GM23338 (cell line): ENCODE measurements around the gene LRRC52. TPM values are rescaled to one million over a fixed set of nuclear protein-coding genes. Genes with fewer than 3 reads are reported as not detected.

Source experiments
- ATAC-seq: fragments of 200-7000 bp; cut with Tn5 transposase; 3 replicates; pipeline ENCODE4 v1.9.1; 2020
- DNase-seq: peaks from one replicate; pipeline ENCODE4 v3.0.0-alpha.2; 2015; ENCODE audit warnings: low spot score
- H2AFZ ChIP-seq: fragments of 200-600 bp; sonication (generic); 2 replicates; pipeline ENCODE4 v1.8.0; 2016; ENCODE audit warnings: antibody characterized with exemption, mild to moderate bottlenecking, moderate library complexity
- H3F3A ChIP-seq: fragments of 200-600 bp; sonication (generic); replicated peaks from 2 replicates; pipeline ENCODE4 v1.8.0; 2017; ENCODE audit warnings: antibody characterized with exemption, mixed run types, low read depth
- H3K27ac ChIP-seq: fragments of 200-600 bp; sonication (generic); 2 replicates; pipeline ENCODE4 v1.6.1; 2016; ENCODE audit warnings: low read depth
- H3K27me3 ChIP-seq: fragments of 200-600 bp; sonication (generic); 2 replicates; pipeline ENCODE4 v1.8.0; 2016; ENCODE audit warnings: mild to moderate bottlenecking, mixed run types, moderate library complexity; ENCODE audit not compliant: insufficient read depth
- H3K36me3 ChIP-seq: fragments of 200-600 bp; sonication (generic); 2 replicates; pipeline ENCODE4 v1.8.0; 2016; ENCODE audit warnings: mild to moderate bottlenecking; ENCODE audit not compliant: insufficient read depth
- H3K4me1 ChIP-seq: fragments of 200-600 bp; sonication (generic); 2 replicates; pipeline ENCODE4 v1.8.0; 2016; ENCODE audit warnings: mild to moderate bottlenecking, moderate library complexity; ENCODE audit not compliant: insufficient read depth
- H3K4me2 ChIP-seq: fragments of 200-600 bp; sonication (generic); 2 replicates; pipeline ENCODE4 v1.7.1; 2017; ENCODE audit warnings: mixed run types
- H3K4me3 ChIP-seq: fragments of 200-600 bp; sonication (generic); 2 replicates; pipeline ENCODE4 v1.6.1; 2016; ENCODE audit warnings: mixed run types
- H3K79me2 ChIP-seq: fragments of 200-600 bp; sonication (generic); replicated peaks from 2 replicates; pipeline ENCODE4 v1.8.0; 2017; ENCODE audit warnings: mild to moderate bottlenecking; ENCODE audit not compliant: insufficient read depth
- H3K9me2 ChIP-seq: fragments of 200-600 bp; sonication (generic); 2 replicates; pipeline ENCODE4 v1.8.0; 2017; ENCODE audit not compliant: insufficient read depth
- H4K20me1 ChIP-seq: fragments of 200-600 bp; sonication (generic); replicated peaks from 2 replicates; pipeline ENCODE4 v1.8.0; 2017; ENCODE audit warnings: mild to moderate bottlenecking; ENCODE audit not compliant: insufficient read depth
- H3K27ac Mint-ChIP-seq: 2 replicates; pipeline ENCODE4 v1.8.0; 2020; ENCODE audit warnings: inconsistent platforms, mild to moderate bottlenecking, moderate library complexity, mixed read lengths
- H3K27me3 Mint-ChIP-seq: 3 replicates; pipeline ENCODE4 v1.8.0; 2022; ENCODE audit warnings: low read depth, mild to moderate bottlenecking, moderate library complexity, mixed read lengths, inconsistent platforms; ENCODE audit not compliant: insufficient read depth, poor library complexity
- H3K36me3 Mint-ChIP-seq: 3 replicates; pipeline ENCODE4 v1.8.0; 2021; ENCODE audit warnings: low read depth, mild to moderate bottlenecking, inconsistent platforms, moderate library complexity, mixed read lengths
- H3K4me1 Mint-ChIP-seq: 3 replicates; pipeline ENCODE4 v1.8.0; 2020; ENCODE audit warnings: mild to moderate bottlenecking, inconsistent platforms, mixed read lengths
- H3K4me3 Mint-ChIP-seq: 3 replicates; pipeline ENCODE4 v1.8.0; 2021; ENCODE audit warnings: moderate library complexity, mild to moderate bottlenecking, inconsistent platforms, mixed read lengths
- H3K9me3 Mint-ChIP-seq: 3 replicates; pipeline ENCODE4 v1.8.0; 2020; ENCODE audit warnings: moderate library complexity, mild to moderate bottlenecking, inconsistent platforms, mixed read lengths
- CREB1 ChIP-seq: fragments of 250-450 bp; sonication (Bioruptor Pico); IDR thresholded peaks from 2 replicates; pipeline ENCODE4 v1.5.0; 2020; ENCODE audit warnings: low read depth, mild to moderate bottlenecking, moderate library complexity
- CTCF ChIP-seq, 2 experiments: fragments of 200-600 bp in 1 of 2; sonication (generic) in 1 of 2; conservative IDR thresholded peaks; 2 replicates each; pipeline versions ENCODE4 v1.5.1 to v1.6.1; 2016 to 2017; ENCODE audit warnings: antibody characterized with exemption in 2 of 2, low read depth in 2 of 2, mild to moderate bottlenecking in 2 of 2, moderate library complexity in 1 of 2
- JUNB ChIP-seq: IDR thresholded peaks from one replicate; pipeline ENCODE4 v1.6.1; 2016; ENCODE audit warnings: antibody characterized with exemption; ENCODE audit not compliant: unreplicated experiment
- NANOG ChIP-seq: IDR thresholded peaks from 2 replicates; pipeline ENCODE4 v1.6.1; 2016; ENCODE audit warnings: antibody characterized with exemption, borderline replicate concordance
- POLR2AphosphoS5 ChIP-seq: IDR thresholded peaks from 2 replicates; pipeline ENCODE4 v1.6.1; 2016; ENCODE audit warnings: antibody characterized with exemption, low read depth
- STAT1 ChIP-seq: IDR thresholded peaks from one replicate; pipeline ENCODE4 v1.6.1; 2016; ENCODE audit warnings: antibody characterized with exemption; ENCODE audit not compliant: unreplicated experiment
- ZNF114 ChIP-seq: fragments of 250-450 bp; sonication (Bioruptor Pico); IDR thresholded peaks from 2 replicates; pipeline ENCODE4 v1.5.0; 2020; ENCODE audit warnings: mild to moderate bottlenecking, moderate library complexity
- ZNF331 ChIP-seq: fragments of 250-450 bp; sonication (Bioruptor Pico); IDR thresholded peaks from 2 replicates; pipeline ENCODE4 v1.5.0; 2020; ENCODE audit warnings: low read depth, mild to moderate bottlenecking, moderate library complexity
- polyA plus RNA-seq: library from polyadenylated mRNA; unstranded; fragments of >200 nt; fragmentation: Nextera tagmentation; extraction: Ambion mirVana; gene quantifications from 2 replicates; pipeline ENCODE4 v1.2.1, GENCODE V29; 2016
- total RNA-seq: library from RNA; depleted of rRNA; stranded (reverse); fragments of >200 nt; shearing (Covaris generic); gene quantifications from 2 replicates; pipeline ENCODE4 v1.2.3, GENCODE V29; 2014
- TF ChIP-seq, protein P1 (sequence below): IDR thresholded peaks from one replicate; pipeline ENCODE4 v1.6.1; 2018; ENCODE audit warnings: antibody characterized with exemption; ENCODE audit not compliant: unreplicated experiment
- TF ChIP-seq, protein P2 (sequence below): fragments of 250-450 bp; sonication (Bioruptor Pico); IDR thresholded peaks from 2 replicates; pipeline ENCODE4 v1.5.0; 2020; ENCODE audit warnings: mild to moderate bottlenecking, moderate library complexity
- TF ChIP-seq, protein P3 (sequence below): IDR thresholded peaks from 2 replicates; pipeline ENCODE4 v1.6.1; 2016; ENCODE audit warnings: antibody characterized with exemption

Gene LRRC52
- total and polyA plus RNA-seq, 2 experiments from 2014 or later, result not detected

- no peak for TF ChIP-seq ZNF114
- TF ChIP-seq, protein P1, sequence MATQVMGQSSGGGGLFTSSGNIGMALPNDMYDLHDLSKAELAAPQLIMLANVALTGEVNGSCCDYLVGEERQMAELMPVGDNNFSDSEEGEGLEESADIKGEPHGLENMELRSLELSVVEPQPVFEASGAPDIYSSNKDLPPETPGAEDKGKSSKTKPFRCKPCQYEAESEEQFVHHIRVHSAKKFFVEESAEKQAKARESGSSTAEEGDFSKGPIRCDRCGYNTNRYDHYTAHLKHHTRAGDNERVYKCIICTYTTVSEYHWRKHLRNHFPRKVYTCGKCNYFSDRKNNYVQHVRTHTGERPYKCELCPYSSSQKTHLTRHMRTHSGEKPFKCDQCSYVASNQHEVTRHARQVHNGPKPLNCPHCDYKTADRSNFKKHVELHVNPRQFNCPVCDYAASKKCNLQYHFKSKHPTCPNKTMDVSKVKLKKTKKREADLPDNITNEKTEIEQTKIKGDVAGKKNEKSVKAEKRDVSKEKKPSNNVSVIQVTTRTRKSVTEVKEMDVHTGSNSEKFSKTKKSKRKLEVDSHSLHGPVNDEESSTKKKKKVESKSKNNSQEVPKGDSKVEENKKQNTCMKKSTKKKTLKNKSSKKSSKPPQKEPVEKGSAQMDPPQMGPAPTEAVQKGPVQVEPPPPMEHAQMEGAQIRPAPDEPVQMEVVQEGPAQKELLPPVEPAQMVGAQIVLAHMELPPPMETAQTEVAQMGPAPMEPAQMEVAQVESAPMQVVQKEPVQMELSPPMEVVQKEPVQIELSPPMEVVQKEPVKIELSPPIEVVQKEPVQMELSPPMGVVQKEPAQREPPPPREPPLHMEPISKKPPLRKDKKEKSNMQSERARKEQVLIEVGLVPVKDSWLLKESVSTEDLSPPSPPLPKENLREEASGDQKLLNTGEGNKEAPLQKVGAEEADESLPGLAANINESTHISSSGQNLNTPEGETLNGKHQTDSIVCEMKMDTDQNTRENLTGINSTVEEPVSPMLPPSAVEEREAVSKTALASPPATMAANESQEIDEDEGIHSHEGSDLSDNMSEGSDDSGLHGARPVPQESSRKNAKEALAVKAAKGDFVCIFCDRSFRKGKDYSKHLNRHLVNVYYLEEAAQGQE, result no peak
Observed at GRCh38 chr1:165524639-165525285, 19.0 kb upstream of the LRRC52 start (continued).

DNA sequence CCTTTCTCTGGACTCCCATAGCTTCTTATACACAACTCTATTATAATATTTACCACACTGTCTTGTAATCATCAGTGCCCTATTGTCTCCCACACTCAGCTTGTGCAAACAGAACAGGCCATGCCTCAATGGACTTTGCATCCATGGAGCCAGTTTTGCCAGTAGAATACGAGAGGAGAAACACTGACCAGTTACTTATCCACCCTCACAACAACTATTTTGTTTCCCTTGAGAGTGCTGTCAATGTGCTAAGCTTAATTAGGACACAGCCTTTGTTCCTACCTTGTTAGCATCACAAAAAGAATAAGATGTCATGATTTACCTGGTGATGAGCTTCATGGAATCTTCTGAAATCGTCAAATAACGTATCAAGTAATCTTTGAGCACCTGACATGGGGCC, 18.1 kb upstream of the LRRC52 start:
- Histone ChIP-seq H3K4me3 (no peak overlapping the region), H3K79me2 (no peaks in the 10 kb centered on the region), H3F3A (no peaks in the 10 kb centered on the region), H3K4me2 (no peak overlapping the region), H3K4me1 (peaks cover 10% of the 10 kb centered on the region; the same call in 1 of the 2 replicates), H3K27me3 (no peaks in the 10 kb centered on the region), H4K20me1 (no peaks in the 10 kb centered on the region), H2AFZ (no peak overlapping the region), H3K36me3 (no peaks in the 10 kb centered on the region), H3K27ac (no peak overlapping the region), H3K9me2 (peaks cover 10% of the 10 kb centered on the region; the same call in 1 of the 2 replicates)
- no peaks in the 10 kb centered on the region for H3K27me3 Mint-ChIP-seq
- no peak overlapping the region for H3K27ac Mint-ChIP-seq
- ATAC-seq, result no peak; the same call in 2 of the 3 replicates
- no peak overlapping the region for H3K4me3 Mint-ChIP-seq
- H3K9me3 Mint-ChIP-seq, result peaks cover 13% of the 10 kb centered on the region
- peaks cover 3% of the 10 kb centered on the region; the same call in 1 of the 3 replicates for H3K36me3 Mint-ChIP-seq
- peaks cover 20% of the 10 kb centered on the region; the same call in 2 of the 3 replicates for H3K4me1 Mint-ChIP-seq
- DNase-seq, result no peak
- no peak for TF ChIP-seq ZNF331 (CRISPR knock-in tag)
- no peak for TF ChIP-seq POLR2AphosphoS5
- TF ChIP-seq, protein P2, sequence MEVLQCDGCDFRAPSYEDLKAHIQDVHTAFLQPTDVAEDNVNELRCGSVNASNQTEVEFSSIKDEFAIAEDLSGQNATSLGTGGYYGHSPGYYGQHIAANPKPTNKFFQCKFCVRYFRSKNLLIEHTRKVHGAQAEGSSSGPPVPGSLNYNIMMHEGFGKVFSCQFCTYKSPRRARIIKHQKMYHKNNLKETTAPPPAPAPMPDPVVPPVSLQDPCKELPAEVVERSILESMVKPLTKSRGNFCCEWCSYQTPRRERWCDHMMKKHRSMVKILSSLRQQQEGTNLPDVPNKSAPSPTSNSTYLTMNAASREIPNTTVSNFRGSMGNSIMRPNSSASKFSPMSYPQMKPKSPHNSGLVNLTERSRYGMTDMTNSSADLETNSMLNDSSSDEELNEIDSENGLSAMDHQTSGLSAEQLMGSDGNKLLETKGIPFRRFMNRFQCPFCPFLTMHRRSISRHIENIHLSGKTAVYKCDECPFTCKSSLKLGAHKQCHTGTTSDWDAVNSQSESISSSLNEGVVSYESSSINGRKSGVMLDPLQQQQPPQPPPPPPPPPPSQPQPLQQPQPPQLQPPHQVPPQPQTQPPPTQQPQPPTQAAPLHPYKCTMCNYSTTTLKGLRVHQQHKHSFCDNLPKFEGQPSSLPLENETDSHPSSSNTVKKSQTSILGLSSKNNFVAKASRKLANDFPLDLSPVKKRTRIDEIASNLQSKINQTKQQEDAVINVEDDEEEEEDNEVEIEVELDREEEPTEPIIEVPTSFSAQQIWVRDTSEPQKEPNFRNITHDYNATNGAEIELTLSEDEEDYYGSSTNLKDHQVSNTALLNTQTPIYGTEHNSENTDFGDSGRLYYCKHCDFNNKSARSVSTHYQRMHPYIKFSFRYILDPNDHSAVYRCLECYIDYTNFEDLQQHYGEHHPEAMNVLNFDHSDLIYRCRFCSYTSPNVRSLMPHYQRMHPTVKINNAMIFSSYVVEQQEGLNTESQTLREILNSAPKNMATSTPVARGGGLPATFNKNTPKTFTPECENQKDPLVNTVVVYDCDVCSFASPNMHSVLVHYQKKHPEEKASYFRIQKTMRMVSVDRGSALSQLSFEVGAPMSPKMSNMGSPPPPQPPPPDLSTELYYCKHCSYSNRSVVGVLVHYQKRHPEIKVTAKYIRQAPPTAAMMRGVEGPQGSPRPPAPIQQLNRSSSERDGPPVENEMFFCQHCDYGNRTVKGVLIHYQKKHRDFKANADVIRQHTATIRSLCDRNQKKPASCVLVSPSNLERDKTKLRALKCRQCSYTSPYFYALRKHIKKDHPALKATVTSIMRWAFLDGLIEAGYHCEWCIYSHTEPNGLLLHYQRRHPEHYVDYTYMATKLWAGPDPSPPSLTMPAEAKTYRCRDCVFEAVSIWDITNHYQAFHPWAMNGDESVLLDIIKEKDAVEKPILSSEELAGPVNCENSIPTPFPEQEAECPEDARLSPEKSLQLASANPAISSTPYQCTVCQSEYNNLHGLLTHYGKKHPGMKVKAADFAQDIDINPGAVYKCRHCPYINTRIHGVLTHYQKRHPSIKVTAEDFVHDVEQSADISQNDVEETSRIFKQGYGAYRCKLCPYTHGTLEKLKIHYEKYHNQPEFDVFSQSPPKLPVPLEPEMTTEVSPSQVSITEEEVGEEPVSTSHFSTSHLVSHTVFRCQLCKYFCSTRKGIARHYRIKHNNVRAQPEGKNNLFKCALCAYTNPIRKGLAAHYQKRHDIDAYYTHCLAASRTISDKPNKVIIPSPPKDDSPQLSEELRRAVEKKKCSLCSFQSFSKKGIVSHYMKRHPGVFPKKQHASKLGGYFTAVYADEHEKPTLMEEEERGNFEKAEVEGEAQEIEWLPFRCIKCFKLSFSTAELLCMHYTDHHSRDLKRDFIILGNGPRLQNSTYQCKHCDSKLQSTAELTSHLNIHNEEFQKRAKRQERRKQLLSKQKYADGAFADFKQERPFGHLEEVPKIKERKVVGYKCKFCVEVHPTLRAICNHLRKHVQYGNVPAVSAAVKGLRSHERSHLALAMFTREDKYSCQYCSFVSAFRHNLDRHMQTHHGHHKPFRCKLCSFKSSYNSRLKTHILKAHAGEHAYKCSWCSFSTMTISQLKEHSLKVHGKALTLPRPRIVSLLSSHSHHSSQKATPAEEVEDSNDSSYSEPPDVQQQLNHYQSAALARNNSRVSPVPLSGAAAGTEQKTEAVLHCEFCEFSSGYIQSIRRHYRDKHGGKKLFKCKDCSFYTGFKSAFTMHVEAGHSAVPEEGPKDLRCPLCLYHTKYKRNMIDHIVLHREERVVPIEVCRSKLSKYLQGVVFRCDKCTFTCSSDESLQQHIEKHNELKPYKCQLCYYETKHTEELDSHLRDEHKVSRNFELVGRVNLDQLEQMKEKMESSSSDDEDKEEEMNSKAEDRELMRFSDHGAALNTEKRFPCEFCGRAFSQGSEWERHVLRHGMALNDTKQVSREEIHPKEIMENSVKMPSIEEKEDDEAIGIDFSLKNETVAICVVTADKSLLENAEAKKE (CRISPR knock-in tag), result no peak
- TF ChIP-seq, protein P3, sequence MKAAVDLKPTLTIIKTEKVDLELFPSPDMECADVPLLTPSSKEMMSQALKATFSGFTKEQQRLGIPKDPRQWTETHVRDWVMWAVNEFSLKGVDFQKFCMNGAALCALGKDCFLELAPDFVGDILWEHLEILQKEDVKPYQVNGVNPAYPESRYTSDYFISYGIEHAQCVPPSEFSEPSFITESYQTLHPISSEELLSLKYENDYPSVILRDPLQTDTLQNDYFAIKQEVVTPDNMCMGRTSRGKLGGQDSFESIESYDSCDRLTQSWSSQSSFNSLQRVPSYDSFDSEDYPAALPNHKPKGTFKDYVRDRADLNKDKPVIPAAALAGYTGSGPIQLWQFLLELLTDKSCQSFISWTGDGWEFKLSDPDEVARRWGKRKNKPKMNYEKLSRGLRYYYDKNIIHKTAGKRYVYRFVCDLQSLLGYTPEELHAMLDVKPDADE, result no peak
- no peak for TF ChIP-seq STAT1
- TF ChIP-seq NANOG, result no peak
- no peak for TF ChIP-seq CTCF (conservative IDR thresholded peaks at IDR 0.05; ENCODE audit: low read depth in 2 of 2)
- no peak for TF ChIP-seq CREB1
- no peak for TF ChIP-seq JUNB
